IPS-NIHi11 (cell line): ENCODE measurements around the gene AQP12B.

Experiments
- DNase-seq: peaks from one replicate; pipeline ENCODE4 v3.0.0; 2012; ENCODE audit warnings: mixed read lengths, low spot score

AQP12B gene

GRCh38 chr2:240717681-240718581, 35.2 kb upstream of the AQP12B start:
- no peak for DNase-seq

- DNase-seq, result no peak
Measured at GRCh38 chr2:240717181-240717641, 34.5 kb upstream of the AQP12B start.

- DNase-seq, result no peak
Measured at GRCh38 chr2:240716130-240716798, 33.6 kb upstream of the AQP12B start.

GRCh38 chr2:240714747-240715725, 32.4 kb upstream of the AQP12B start:
- no peak for DNase-seq

- no peak for DNase-seq
Measured at GRCh38 chr2:240713928-240714746, 31.5 kb upstream of the AQP12B start.

GRCh38 chr2:240713071-240713927, 30.6 kb upstream of the AQP12B start:
- no peak for DNase-seq

GRCh38 chr2:240712121-240712520, 29.4 kb upstream of the AQP12B start:
- no peak for DNase-seq

GRCh38 chr2:240711701-240712100, 29.0 kb upstream of the AQP12B start:
- DNase-seq, result no peak

- no peak for DNase-seq
Measured at GRCh38 chr2:240711296-240711695, 28.6 kb upstream of the AQP12B start.

- DNase-seq, result no peak
Measured at GRCh38 chr2:240708457-240708856, 25.8 kb upstream of the AQP12B start.

- no peak for DNase-seq
Measured at GRCh38 chr2:240707821-240708220, 25.1 kb upstream of the AQP12B start.

- no peak for DNase-seq
Measured at GRCh38 chr2:240707043-240707756, 24.5 kb upstream of the AQP12B start.

GRCh38 chr2:240705204-240705791, 22.6 kb upstream of the AQP12B start:
- no peak for DNase-seq

- no peak for DNase-seq
Measured at GRCh38 chr2:240704651-240705050, 22.0 kb upstream of the AQP12B start.

GRCh38 chr2:240703417-240704341, 21.0 kb upstream of the AQP12B start:
- DNase-seq, result no peak

- no peak for DNase-seq
Measured at GRCh38 chr2:240702640-240703011, 19.9 kb upstream of the AQP12B start.

GRCh38 chr2:240701736-240702639, 19.3 kb upstream of the AQP12B start:
- DNase-seq, result no peak
